Osteoblast (primary cell): ENCODE data around the gene COLQ. TPM values are rescaled to one million over a fixed set of nuclear protein-coding genes. Genes with fewer than 3 reads are reported as not detected.

Experiments
- DNase-seq: peaks from one replicate; pipeline ENCODE4 v3.0.0; 2011; ENCODE audit warnings: low spot score, mixed read lengths; ENCODE audit not compliant: insufficient read length; ENCODE audit errors: missing footprints
- H2AFZ ChIP-seq: 2 replicates; pipeline ENCODE4 v1.6.0; 2011; ENCODE audit warnings: mild to moderate bottlenecking, low read length
- H3K27ac ChIP-seq: 2 replicates; pipeline ENCODE4 v1.5.1; 2011; ENCODE audit warnings: mild to moderate bottlenecking, low read depth, low read length, moderate library complexity
- H3K27me3 ChIP-seq: 2 replicates; pipeline ENCODE4 v1.6.0; 2012; ENCODE audit warnings: mild to moderate bottlenecking, control low read depth, inconsistent platforms, low read length, moderate library complexity; ENCODE audit not compliant: insufficient read depth
- H3K36me3 ChIP-seq: 2 replicates; pipeline ENCODE4 v1.5.1; 2011; ENCODE audit warnings: mild to moderate bottlenecking, low read length, control low read depth, moderate library complexity; ENCODE audit not compliant: insufficient read depth
- H3K4me1 ChIP-seq: 2 replicates; pipeline ENCODE4 v1.5.1; 2011; ENCODE audit warnings: mild to moderate bottlenecking, low read length, control low read depth, moderate library complexity; ENCODE audit not compliant: insufficient read depth
- H3K4me2 ChIP-seq: 2 replicates; pipeline ENCODE4 v1.6.0; 2011; ENCODE audit warnings: mild to moderate bottlenecking, low read length; ENCODE audit not compliant: insufficient read depth
- H3K4me3 ChIP-seq: fragments of 200-600 bp; sonication (generic); 3 replicates; pipeline ENCODE4 v1.5.1; 2012; ENCODE audit warnings: mild to moderate bottlenecking, low read length, inconsistent platforms; ENCODE audit not compliant: insufficient read depth
- H3K79me2 ChIP-seq: 2 replicates; pipeline ENCODE4 v1.6.0; 2012; ENCODE audit warnings: mild to moderate bottlenecking, low read length, control low read depth, inconsistent platforms; ENCODE audit not compliant: insufficient read depth
- H3K9me3 ChIP-seq: 2 replicates; pipeline ENCODE4 v1.5.1; 2011; ENCODE audit warnings: low read depth, low read length, control low read depth
- H4K20me1 ChIP-seq: 2 replicates; pipeline ENCODE4 v1.6.0; 2012; ENCODE audit warnings: mild to moderate bottlenecking, low read length, control low read depth; ENCODE audit not compliant: insufficient read depth
- total RNA-seq: library from RNA; depleted of rRNA; stranded (reverse); fragments of >200 nt; gene quantifications from 2 replicates; pipeline ENCODE4 v1.2.3, GENCODE V29; 2012
- TF ChIP-seq, protein P1 (sequence below): IDR thresholded peaks from 2 replicates; pipeline ENCODE4 v1.5.1; 2011; ENCODE audit warnings: mild to moderate bottlenecking, low read depth, low read length, moderate library complexity; ENCODE audit errors: extremely low read depth

Gene COLQ
- total RNA-seq, 1 donor, result 1.4 TPM

DNA sequence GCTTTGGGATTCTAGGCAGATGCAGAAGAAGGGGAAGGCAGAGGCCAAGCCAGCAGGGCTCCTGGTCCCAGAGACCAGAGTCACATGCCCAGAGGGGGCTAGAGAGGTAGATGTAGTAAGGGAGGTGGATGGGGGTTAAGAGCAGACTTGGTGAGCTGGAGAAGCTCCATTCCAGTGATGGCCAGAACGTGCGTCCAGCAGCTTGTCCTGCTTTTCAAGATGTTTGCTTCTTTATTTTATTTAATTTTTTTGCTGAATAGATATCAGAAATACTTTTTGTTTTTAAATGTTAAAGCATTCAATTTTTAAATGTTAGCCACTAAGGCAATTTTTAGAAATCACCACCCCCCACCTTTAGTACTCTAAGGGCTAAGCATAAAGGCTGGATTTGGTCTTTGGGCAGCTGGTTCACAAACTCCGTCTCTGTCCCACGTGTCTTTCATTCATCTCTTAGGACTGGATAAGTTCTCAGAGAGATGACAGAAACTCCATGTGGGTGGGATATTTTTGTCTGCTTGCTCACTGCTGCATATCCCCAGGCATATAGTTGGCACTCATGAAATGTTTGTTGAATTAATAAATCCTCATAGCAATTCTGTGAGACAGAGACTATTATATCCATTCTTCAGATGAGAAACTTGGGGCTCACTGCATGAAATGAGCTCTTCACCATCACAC is 6.7 kb downstream of the COLQ start:
- TF ChIP-seq, protein P1, sequence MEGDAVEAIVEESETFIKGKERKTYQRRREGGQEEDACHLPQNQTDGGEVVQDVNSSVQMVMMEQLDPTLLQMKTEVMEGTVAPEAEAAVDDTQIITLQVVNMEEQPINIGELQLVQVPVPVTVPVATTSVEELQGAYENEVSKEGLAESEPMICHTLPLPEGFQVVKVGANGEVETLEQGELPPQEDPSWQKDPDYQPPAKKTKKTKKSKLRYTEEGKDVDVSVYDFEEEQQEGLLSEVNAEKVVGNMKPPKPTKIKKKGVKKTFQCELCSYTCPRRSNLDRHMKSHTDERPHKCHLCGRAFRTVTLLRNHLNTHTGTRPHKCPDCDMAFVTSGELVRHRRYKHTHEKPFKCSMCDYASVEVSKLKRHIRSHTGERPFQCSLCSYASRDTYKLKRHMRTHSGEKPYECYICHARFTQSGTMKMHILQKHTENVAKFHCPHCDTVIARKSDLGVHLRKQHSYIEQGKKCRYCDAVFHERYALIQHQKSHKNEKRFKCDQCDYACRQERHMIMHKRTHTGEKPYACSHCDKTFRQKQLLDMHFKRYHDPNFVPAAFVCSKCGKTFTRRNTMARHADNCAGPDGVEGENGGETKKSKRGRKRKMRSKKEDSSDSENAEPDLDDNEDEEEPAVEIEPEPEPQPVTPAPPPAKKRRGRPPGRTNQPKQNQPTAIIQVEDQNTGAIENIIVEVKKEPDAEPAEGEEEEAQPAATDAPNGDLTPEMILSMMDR, result no peak
- H3K9me3 ChIP-seq, result no peaks in the 10 kb centered on the region
- DNase-seq, result no peak

GRCh38 chr3:15513810-15514662 is 7.5 kb downstream of the COLQ start:
- Histone ChIP-seq H3K79me2 (no peaks in the 10 kb centered on the region), H3K9me3 (no peaks in the 10 kb centered on the region), H3K27ac (no peak overlapping the region), H3K4me1 (no peaks in the 10 kb centered on the region), H2AFZ (no peak overlapping the region), H3K36me3 (no peaks in the 10 kb centered on the region), H3K4me3 (no peak overlapping the region), H4K20me1 (no peaks in the 10 kb centered on the region), H3K27me3 (peaks cover 3% of the 10 kb centered on the region), H3K4me2 (no peak overlapping the region)
- TF ChIP-seq, protein P1, result no peak
- DNase-seq, result no peak

More for the DNA sequence above, 6.7 kb downstream of the COLQ start:
- Histone ChIP-seq H3K4me1 (no peaks in the 10 kb centered on the region), H3K27ac (no peak overlapping the region), H3K4me2 (no peak overlapping the region), H3K79me2 (no peaks in the 10 kb centered on the region), H3K36me3 (no peaks in the 10 kb centered on the region), H3K27me3 (peaks cover 3% of the 10 kb centered on the region), H4K20me1 (no peaks in the 10 kb centered on the region), H2AFZ (no peak overlapping the region), H3K4me3 (no peak overlapping the region)

DNA sequence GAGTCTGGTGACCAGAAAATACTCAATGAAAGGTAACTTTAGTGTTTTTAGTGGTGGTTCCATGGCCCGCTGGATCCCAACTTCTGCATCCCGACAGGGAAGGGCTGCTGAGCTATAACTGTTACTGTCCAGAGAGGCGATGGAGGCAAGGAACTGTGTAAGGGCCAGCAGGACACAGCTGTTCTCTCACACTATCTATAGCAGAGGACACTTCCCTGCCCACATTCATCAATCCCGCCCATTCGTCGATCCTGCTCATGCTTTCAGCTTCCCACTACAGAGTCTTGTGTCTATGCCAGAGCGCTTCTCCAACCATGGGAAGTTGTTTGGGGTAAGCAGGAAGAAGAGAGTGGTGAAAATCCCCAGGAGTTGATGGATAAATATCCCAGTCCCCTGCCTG is 8.4 kb downstream of the COLQ start:
- H2AFZ ChIP-seq, result no peak overlapping the region
- no peak overlapping the region for H3K27ac ChIP-seq
- no peak for DNase-seq

More for the DNA sequence above, 8.4 kb downstream of the COLQ start:
- no peak overlapping the region for H3K4me3 ChIP-seq
- TF ChIP-seq, protein P1, result no peak
- H3K79me2 ChIP-seq, result no peaks in the 10 kb centered on the region
- no peaks in the 10 kb centered on the region for H3K4me1 ChIP-seq
- H3K4me2 ChIP-seq, result no peak overlapping the region
- no peaks in the 10 kb centered on the region for H3K9me3 ChIP-seq
- no peaks in the 10 kb centered on the region for H4K20me1 ChIP-seq
- peaks cover 3% of the 10 kb centered on the region for H3K27me3 ChIP-seq
- H3K36me3 ChIP-seq, result no peaks in the 10 kb centered on the region
